ENCODE measurements around the gene EFNA5.
"Not testable (repeated sequence)": the region's sequence is repeated elsewhere in the genome, so short reads cannot be mapped to it uniquely, and the experiment has no call there.

Gene EFNA5

GRCh38 chr5:107451827-107452226 is 218.9 kb downstream of the EFNA5 start:
- DNase-seq, result not testable (repeated sequence)

DNA sequence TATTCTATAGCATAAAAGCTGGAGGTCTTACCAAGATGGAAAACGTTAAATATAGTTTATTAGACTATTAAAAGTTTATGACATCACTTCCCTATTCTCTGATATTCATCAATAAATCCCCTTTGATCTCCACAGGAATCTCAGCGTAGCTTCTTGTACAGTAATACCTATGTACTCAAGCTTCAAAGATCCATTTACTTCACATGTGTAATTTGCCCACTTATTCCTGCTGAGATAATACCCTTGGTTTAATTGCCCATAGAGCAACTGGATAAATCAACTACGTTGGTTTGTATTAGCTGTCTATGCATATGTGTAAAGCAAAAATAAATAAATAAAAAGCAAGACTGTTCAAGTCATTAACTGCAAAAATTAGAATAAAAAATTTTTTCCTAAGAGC is 219.7 kb downstream of the EFNA5 start:
- DNase-seq, result no peak

DNA sequence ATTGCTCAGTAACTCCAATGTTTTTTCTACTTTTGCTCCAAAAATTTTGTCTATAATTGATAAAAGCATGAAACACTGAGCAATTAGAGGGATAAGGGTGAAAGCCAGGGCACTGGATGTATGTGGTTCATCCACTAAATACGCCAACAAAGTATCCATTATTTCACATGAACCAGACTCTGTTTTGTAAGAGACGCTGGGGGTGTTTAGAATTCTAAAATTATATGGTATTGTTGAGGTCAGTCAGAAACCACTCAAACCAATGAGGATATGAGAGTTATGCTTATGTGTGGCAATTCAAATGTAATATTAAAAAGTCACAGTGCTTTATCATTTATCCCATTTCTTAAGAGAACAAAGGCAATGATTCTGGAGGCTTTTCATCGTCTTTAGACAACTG is 220.2 kb downstream of the EFNA5 start:
- DNase-seq, result no peak

DNA sequence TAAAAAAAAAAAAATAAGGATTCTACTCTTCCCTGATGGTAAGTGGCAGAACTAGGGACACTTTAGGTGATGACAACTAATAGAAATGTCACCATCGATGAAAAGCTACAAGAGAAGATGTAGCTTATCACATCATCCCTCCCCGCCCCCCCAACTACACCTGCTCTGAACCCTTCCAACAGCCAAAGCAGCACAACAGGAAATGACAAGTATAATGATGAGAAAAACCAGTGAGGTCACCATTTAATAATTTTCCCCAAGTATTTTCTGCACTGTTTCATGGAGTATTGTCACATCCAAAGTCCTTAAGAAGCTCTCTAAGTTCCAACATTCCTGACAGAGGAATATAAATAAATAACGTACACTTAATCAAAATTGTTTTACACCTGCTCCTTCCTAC is 221.4 kb downstream of the EFNA5 start:
- DNase-seq, result no peak

DNA sequence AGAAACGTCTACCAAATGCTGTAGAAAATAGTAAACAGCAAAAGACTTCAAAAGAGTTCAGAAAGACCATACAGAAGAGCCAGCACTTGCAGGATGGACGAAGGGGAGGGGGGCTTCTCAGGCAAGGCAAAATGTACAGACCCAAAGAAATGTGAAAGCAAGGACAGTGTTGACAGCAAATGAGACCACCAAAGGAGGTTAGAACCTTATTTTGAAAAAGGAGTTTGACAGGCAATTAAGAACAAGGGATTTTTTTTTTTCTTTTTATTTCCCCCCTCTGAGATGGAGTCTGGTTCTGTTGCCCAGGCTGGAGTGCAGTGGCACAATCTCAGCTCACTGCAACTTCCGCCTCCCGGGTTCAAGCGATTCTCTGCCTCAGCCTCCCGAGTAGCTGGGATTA is 223.2 kb downstream of the EFNA5 start:
- no peak for DNase-seq

DNA sequence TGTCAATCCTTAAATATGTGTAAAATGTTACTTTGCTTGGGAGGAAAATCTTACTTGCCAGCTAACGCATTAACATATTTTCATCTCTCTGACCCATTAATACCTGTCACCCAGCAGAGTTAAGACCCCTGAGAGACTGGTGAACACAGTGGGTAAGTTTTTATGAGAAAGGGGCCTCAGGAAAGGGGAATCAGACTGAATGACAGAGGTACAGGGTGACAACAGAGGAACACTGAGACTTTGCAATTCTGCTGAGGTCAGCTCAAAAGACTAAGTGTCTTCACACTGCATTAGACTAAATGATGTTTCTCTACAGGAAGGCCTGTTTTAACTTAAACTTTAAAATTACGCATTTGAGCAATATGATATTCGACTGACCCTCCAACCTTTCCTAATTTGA is 223.8 kb downstream of the EFNA5 start:
- no peak for DNase-seq

- no peak for DNase-seq
These were observed 226.4 kb downstream of the EFNA5 start for GRCh38 chr5:107444300-107444699.

DNA sequence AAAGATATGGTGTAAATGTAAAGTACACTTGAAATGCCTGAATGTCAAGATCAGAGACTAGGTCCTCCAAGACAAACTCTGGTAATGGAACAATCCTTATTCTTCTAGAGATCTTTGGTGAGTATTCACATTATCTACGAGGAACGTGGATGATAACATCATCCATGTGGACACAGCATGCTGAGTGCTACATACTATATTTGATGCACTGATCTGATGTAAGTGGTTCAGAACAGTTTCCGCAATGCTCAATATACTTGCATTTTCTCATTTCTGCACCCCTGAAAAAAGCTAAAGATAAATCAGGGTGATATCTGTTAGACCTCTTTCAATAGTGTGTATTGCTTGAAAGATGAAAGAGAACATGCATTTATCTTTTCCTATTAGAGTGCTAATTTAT is 226.8 kb downstream of the EFNA5 start:
- DNase-seq, result no peak

DNA sequence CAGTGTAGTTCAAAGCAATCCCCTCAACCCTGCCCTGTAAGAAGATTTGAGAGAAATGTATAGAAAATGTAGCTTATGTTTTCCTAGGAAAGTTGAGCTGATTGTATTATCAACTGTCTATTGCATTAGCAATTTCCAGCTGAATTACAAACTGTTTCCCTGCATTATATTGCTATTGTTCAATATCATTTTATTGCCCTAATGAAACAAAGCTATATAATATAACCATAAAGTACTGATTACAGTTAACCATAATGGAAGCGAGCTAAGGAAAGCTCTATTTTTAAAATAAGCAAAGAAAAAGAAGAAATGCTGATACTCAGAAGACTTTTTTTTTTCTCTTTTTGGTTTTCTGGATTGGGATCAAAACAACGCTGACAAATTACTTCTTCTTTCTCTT is 228.3 kb downstream of the EFNA5 start:
- no peak for DNase-seq

DNA sequence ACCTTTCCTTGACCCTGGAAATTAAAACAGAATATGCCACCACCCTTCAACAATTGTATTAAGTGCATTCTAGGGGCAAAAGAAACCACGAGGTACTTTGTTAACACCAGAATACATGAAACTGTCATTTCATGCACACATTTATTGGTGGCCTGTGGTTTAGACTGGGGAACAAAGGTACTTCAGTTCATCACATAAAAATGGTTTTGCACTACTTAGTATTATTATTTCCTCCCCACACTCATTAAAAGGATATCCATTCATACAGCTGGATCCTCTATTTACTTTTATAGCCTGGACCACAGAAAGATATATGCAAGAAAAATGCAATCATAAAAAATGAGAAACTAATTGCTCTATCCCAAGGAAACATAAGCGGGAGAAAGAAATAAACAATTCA is 230.9 kb downstream of the EFNA5 start:
- DNase-seq, result no peak

DNA sequence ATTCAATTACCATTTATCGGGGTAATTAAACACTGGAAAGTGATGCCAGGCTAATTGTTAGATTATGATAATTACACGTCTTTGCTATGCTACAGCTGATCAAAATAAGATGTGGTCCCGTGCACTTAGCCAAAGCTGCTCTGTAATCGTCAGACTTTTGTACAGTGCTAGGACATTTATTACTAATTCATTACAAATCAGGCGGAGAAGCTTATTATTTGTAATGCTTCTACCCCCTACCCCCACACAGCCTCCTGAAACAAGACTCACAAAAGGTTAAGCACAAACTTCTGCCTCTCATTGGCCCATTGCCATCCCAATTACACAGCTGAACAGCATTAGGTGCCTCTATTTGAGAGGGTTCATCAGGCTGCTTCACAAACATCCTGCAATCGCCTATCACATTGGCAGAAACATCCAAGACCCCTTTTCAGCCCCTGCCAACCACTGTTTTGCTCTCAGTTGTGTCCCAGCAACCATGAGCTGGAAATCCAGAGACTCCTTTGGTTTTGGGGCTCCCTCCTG is 232.7 kb downstream of the EFNA5 start:
- peak; percentile 25 to 50 for DNase-seq

DNA sequence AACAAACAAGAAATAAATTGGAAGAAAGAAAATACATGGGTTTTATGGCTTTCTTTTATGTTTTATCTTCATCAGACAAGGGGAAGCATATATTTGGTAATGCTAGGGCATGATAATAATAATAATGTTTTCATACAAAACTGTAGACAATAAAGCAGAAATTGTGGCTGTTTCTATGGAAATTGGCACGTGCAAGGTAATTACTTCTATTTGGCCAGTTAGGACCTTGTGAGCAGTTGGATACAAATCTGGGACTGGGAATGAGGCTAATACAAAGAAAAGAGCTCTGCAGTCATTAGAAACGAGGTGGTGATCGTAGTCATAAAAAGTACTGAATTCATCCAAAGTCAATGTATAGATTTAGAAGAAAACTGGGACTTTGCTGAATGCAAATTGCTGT is 233.6 kb downstream of the EFNA5 start:
- peak in 1 of 2 experiments; percentile 29 for DNase-seq

- DNase-seq, result no peak
These were observed 234.5 kb downstream of the EFNA5 start for GRCh38 chr5:107436201-107436600.

GRCh38 chr5:107435061-107435460 is 235.7 kb downstream of the EFNA5 start:
- no peak for DNase-seq

- DNase-seq, result not testable (repeated sequence)
These were observed 237.1 kb downstream of the EFNA5 start for GRCh38 chr5:107433646-107434045.

- no peak for DNase-seq
These were observed 238.7 kb downstream of the EFNA5 start for GRCh38 chr5:107431998-107432397.

DNA sequence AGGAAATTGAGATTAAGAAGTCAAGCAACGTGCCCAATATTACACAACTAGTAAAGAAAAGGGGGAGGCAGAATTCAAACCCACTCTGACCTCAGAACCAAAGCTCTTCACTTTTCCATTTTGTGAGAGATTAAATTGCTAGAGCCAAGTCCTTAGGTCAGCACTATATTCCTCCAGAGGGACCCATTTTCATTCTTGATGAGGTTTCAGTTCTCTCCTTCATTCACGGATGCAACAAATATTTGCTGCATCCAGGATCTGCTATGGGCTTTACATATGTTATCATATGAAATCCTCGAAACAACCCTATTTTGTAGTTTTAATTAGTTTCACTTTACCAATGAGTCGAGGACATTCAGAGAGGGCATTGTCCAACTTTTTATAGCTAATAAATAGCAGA is 239.2 kb downstream of the EFNA5 start:
- DNase-seq, result no peak

DNA sequence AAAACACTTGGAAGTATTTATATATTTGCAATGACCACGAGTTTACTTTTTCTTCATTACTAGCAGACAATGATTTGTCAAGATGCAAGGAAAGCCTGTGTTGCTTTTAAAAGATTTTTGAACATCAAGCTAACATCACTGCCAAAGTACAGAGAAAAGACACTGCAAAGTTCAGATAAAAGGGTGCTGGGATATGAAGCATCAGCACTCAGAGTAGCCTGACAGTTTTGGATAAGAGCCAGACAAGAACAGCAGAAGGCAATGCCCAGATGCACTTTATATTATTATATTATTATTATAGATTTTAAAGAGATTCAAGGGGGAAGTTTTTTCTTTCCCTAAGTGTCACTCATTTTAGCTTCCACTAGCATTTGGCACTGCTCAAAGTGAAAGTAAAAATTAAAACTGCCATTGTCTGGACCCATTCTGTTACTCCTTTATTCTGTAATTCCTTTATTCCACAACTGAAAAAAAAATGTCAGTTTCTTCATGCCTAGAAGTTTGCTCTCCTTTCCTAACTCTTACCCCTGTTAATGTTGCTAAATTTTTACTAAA is 240.6 kb downstream of the EFNA5 start:
- DNase-seq, result peak; percentile 20 to 65

DNA sequence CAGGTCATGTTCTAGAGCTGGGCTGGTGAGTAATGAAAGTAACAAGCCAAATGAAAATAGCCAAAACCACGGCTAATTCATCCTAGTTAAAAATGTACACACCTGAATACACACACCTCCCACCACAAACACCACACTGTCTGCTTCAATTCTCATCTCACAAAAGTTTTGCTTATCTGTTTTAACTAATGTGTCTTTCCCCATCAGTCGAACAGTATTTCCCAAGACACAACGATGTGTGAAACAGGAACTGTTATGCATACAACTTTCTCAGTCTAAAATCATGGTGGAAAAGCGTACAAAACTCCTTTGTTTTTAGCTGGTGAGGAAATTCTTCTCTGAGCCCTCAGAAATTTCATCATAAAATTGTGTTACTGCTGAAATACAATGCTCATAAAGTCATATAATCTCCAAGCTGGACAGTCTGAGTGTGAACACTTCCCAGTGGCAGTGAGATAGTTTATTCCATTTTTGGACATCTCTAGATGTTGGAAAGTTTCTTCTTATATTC is 242.4 kb downstream of the EFNA5 start:
- no peak for DNase-seq

DNA sequence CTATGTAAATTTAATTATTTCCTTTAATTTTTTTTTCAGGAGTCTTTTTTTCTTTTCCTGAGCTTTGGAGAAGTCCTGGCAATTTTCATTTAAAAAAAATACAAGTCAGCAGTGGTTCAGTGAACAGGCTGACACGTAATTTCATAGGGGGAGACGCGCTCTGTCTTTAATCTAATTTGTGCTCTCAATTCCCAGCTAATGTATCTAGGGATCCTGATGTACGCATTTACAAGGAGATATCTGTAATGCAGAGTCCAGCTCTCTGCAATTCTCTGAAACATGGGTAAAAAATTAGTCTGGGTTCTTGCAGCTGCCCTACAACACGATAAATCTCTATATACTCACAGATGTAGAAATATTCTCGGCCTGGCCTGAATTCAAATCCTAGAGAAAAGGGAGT is 243.9 kb downstream of the EFNA5 start:
- no peak for DNase-seq

- no peak for DNase-seq
These were observed 244.5 kb downstream of the EFNA5 start for GRCh38 chr5:107426209-107426608.

DNA sequence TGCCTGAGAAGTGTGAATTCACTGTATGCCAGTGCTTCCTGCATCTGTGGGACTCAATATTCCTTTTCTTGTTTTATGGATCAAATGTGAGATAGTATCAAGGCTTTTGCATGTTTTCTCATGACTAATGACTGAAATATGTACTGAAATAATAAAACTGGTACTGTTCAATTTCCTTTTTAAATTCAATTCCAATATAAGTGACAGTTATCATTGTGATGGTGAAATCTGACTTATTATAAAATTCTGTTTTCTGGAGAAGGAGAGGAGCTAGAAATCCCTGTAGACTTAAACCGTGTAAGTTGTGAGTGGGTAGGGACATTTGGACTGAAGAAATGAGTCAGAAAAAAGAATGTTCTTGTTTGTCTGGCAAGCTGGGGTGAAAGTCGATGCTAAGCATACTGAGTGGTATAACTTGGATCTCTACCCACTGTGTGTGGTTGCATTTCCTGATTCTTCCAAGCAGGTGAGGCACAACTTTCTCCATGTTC is 245.2 kb downstream of the EFNA5 start:
- no peak for DNase-seq

DNA sequence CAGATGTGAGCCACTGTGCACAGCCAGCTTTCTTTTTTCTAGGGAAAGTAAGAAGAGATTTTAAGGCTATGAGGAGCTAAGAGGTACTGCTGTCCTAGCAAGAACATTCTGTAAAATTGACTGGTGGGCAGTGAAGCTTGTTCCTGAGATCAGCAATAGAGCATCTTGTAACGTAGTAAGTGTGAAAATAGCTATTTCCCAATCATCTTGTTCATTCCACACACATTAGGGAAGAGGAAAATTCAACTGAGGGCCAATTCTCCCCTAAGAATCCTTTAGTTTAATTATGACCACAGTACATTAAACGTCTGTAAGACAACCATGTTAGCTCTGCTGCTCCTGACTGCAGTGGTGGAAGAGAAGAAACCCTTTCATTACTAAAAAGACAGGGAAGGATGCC is 246.2 kb downstream of the EFNA5 start:
- DNase-seq, result no peak

GRCh38 chr5:107422494-107422893 is 248.2 kb downstream of the EFNA5 start:
- DNase-seq, result no peak

DNA sequence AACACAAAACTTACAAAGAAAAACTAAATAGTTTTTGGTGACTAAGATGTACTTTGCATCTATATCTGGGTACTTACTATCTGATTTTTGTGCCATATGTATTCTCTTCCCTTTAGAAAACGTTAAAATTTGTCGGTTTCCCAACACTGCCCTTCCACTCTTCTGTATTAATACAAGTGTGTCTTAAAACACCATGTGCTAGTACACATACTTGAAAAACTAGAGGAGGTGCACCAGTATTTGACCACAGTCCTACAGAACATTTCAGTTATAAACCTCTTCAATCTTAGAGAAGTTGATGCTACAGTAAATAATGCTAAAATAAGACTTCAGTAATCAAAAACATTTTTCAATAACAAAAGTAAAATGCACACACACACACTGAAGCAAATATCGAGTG is 251.2 kb downstream of the EFNA5 start:
- DNase-seq, result no peak
